PC-3 (cell line): ENCODE measurements around the gene SYP.

Experiments
- EZH2 ChIP-seq: fragments of 300-600 bp; sonication (generic); IDR thresholded peaks from one replicate; pipeline ENCODE4 v1.6.1; 2017; ENCODE audit warnings: antibody characterized with exemption, mild to moderate bottlenecking, low read length; ENCODE audit not compliant: unreplicated experiment
- EZH2phosphoT487 ChIP-seq: fragments of 300-600 bp; sonication (generic); IDR thresholded peaks from 2 replicates; pipeline ENCODE4 v1.6.1; 2018; ENCODE audit warnings: mild to moderate bottlenecking, antibody characterized with exemption, low read length, borderline replicate concordance
- TF ChIP-seq, protein P1 (sequence below): fragments of 300-600 bp; sonication (generic); conservative IDR thresholded peaks from 2 replicates; pipeline ENCODE4 v1.5.1; 2017; ENCODE audit warnings: antibody characterized with exemption, low read depth, mild to moderate bottlenecking, low read length

DNA sequence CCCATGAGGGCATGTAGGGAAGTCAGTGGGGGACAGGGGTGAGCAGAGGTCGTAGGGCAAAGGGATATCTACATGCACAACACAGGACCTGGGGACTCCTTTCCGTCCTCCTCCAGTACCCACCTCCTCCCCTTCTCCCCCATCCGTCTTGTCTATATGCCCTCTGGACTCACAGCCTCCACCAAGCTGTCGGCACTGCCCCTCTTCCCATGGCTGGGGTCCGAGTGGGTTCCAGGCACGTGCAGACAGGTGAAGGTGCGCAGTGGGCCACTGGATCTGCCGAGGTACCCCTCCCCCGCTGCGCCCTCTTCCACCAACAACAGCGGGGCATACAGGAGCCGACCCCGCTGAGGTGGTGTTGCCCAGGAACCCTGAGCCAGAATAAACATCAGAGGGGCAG is 5.5 kb upstream of the SYP start:
- no peak for TF ChIP-seq EZH2
- TF ChIP-seq, protein P1, sequence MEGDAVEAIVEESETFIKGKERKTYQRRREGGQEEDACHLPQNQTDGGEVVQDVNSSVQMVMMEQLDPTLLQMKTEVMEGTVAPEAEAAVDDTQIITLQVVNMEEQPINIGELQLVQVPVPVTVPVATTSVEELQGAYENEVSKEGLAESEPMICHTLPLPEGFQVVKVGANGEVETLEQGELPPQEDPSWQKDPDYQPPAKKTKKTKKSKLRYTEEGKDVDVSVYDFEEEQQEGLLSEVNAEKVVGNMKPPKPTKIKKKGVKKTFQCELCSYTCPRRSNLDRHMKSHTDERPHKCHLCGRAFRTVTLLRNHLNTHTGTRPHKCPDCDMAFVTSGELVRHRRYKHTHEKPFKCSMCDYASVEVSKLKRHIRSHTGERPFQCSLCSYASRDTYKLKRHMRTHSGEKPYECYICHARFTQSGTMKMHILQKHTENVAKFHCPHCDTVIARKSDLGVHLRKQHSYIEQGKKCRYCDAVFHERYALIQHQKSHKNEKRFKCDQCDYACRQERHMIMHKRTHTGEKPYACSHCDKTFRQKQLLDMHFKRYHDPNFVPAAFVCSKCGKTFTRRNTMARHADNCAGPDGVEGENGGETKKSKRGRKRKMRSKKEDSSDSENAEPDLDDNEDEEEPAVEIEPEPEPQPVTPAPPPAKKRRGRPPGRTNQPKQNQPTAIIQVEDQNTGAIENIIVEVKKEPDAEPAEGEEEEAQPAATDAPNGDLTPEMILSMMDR, result no peak
- TF ChIP-seq EZH2phosphoT487, result no peak
